Peyer's patch (tissue), 4 donors: ENCODE measurements around the gene PIGN.

Source experiments
- POLR2A ChIP-seq, 2 donors: fragments of 450-650 bp; IDR thresholded peaks; one replicate each; pipeline ENCODE4 v1.5.1; 2017; ENCODE audit warnings: antibody characterized with exemption in 2 of 2, mild to moderate bottlenecking in 2 of 2, moderate library complexity in 2 of 2
- TF ChIP-seq, protein P1 (sequence below), 6 experiments: fragments of 450-650 bp in 4 of 6; fragments of 200-600 bp in 2 of 6; sonication (generic) in 1 of 6; IDR thresholded peaks; one replicate each; pipeline ENCODE4 v1.5.1; 2017 to 2019; ENCODE audit warnings: antibody characterized with exemption in 6 of 6, mild to moderate bottlenecking in 3 of 6, moderate library complexity in 1 of 6

DNA sequence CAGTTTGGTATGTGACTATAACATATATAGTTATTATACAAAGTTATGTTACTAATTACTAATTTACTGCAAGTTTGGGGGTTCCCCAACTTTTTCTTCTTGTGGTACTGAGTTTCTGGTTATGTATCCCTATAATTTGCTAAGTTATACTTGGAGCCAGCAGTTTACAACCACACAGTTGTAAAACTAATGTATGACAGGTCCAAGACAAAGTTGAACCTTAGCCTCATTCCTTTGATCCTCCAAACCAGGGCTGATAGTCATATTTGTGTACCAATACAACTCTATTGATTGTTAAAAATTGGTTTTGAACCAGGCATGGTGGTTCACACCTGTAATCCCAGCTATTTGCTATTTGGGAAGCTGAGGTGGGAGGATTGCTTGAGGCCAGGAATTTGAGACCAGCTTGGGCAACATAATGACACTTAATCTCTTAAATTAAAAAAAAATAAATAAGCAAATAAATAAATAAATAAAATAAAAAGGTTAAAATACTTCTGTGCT is 24.5 kb upstream of the PIGN start:
- TF ChIP-seq, protein P1, sequence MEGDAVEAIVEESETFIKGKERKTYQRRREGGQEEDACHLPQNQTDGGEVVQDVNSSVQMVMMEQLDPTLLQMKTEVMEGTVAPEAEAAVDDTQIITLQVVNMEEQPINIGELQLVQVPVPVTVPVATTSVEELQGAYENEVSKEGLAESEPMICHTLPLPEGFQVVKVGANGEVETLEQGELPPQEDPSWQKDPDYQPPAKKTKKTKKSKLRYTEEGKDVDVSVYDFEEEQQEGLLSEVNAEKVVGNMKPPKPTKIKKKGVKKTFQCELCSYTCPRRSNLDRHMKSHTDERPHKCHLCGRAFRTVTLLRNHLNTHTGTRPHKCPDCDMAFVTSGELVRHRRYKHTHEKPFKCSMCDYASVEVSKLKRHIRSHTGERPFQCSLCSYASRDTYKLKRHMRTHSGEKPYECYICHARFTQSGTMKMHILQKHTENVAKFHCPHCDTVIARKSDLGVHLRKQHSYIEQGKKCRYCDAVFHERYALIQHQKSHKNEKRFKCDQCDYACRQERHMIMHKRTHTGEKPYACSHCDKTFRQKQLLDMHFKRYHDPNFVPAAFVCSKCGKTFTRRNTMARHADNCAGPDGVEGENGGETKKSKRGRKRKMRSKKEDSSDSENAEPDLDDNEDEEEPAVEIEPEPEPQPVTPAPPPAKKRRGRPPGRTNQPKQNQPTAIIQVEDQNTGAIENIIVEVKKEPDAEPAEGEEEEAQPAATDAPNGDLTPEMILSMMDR (IDR thresholded peaks at IDR 0.05), result no peak
- TF ChIP-seq POLR2A (IDR thresholded peaks at IDR 0.05), result no peak
